ENCODE measurements around the gene ST14.

Gene ST14

GRCh38 chr11:130139401-130139800 lies 20.2 kb upstream of the ST14 start:
- Mint-ChIP-seq H3K4me3 (no peak overlapping the region), H3K4me1 (peaks cover 5% of the 10 kb centered on the region), H3K9me3 (no peaks in the 10 kb centered on the region), H3K27me3 (ENCODE audit: low read depth) (no peaks in the 10 kb centered on the region), H3K36me3 (ENCODE audit: low read depth) (peaks cover 78% of the 10 kb centered on the region), H3K27ac (no peak overlapping the region)
- no peak for TF ChIP-seq CTCF (IDR thresholded peaks at IDR 0.05; ENCODE audit: unreplicated experiment in 3 of 3)

GRCh38 chr11:130141561-130142341 lies 17.8 kb upstream of the ST14 start:
- Mint-ChIP-seq H3K4me1 (peaks cover 15% of the 10 kb centered on the region), H3K27me3 (ENCODE audit: low read depth) (no peaks in the 10 kb centered on the region), H3K4me3 (no peak overlapping the region), H3K9me3 (no peaks in the 10 kb centered on the region), H3K27ac (no peak overlapping the region), H3K36me3 (ENCODE audit: low read depth) (peaks cover 70% of the 10 kb centered on the region)
- TF ChIP-seq CTCF (IDR thresholded peaks at IDR 0.05; ENCODE audit: unreplicated experiment in 3 of 3), result no peak

- H3K27ac Mint-ChIP-seq, result peak overlapping the region in 2 of 3 experiments; percentile 46 to 68
- H3K27me3 Mint-ChIP-seq (ENCODE audit: low read depth), result no peaks in the 10 kb centered on the region
- no peak for TF ChIP-seq CTCF (IDR thresholded peaks at IDR 0.05; ENCODE audit: unreplicated experiment in 3 of 3)
- no peaks in the 10 kb centered on the region for H3K9me3 Mint-ChIP-seq
- peaks cover 64% of the 10 kb centered on the region for H3K36me3 Mint-ChIP-seq (ENCODE audit: low read depth)
- H3K4me3 Mint-ChIP-seq, result no peak overlapping the region
- H3K4me1 Mint-ChIP-seq, result peaks cover 15% of the 10 kb centered on the region
Measured at GRCh38 chr11:130144141-130144540, 15.4 kb upstream of the ST14 start.

- no peak for TF ChIP-seq CTCF (IDR thresholded peaks at IDR 0.05; ENCODE audit: unreplicated experiment in 3 of 3)
- H3K4me1 Mint-ChIP-seq, result peaks cover 15% of the 10 kb centered on the region
- peak overlapping the region; percentile 44 to 68 (median 46) for H3K27ac Mint-ChIP-seq
- no peak overlapping the region for H3K4me3 Mint-ChIP-seq
- no peaks in the 10 kb centered on the region for H3K9me3 Mint-ChIP-seq
- H3K36me3 Mint-ChIP-seq (ENCODE audit: low read depth), result peaks cover 57% of the 10 kb centered on the region
- no peaks in the 10 kb centered on the region for H3K27me3 Mint-ChIP-seq (ENCODE audit: low read depth)
Measured at GRCh38 chr11:130144861-130145281, 14.7 kb upstream of the ST14 start.

- no peaks in the 10 kb centered on the region for H3K9me3 Mint-ChIP-seq
- H3K36me3 Mint-ChIP-seq (ENCODE audit: low read depth), result peaks cover 57% of the 10 kb centered on the region
- TF ChIP-seq CTCF (IDR thresholded peaks at IDR 0.05; ENCODE audit: unreplicated experiment in 3 of 3), result no peak
- peaks cover 15% of the 10 kb centered on the region for H3K4me1 Mint-ChIP-seq
- peak overlapping the region; percentile 44 to 68 (median 46) for H3K27ac Mint-ChIP-seq
- no peak overlapping the region for H3K4me3 Mint-ChIP-seq
- no peaks in the 10 kb centered on the region for H3K27me3 Mint-ChIP-seq (ENCODE audit: low read depth)
Measured at GRCh38 chr11:130145311-130145812, 14.2 kb upstream of the ST14 start.

Data from nephron (organoid).